SKM-1 (cell line): ENCODE measurements around the gene SEZ6L.

Source experiments
- DNase-seq: peaks from one replicate; lab custom pipeline; 2025; ENCODE audit not compliant: unreplicated experiment; lab: John Stamatoyannopoulos, UW

The SEZ6L gene

DNA sequence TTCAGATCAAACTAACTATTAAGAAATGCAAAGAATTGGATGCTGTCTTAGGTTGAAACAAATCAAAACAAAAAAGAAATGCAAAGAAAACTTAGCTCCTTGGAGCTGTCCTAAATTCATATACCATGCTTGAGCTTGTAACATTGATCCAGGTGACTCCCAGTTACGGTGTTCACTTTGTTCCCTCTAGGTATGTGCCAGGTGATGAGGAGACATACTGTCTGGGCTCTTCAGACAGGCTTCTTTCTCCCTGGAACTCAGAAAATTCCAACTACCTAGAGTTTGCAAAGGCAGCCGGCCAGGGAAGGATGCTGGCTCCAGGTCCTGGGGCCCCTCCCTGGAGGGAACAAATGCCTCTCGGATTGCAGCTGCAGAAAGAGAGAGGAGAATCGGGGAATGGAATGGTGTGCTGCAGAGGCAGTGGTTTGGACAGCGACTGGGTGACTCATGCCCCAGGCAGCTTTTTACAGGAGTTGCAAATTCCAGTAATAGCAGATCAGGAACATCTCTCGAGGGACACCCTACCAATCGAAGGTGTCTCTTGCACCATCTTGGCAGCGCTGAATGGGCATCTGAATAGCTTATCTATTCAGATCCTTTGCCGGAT lies 247.5 kb downstream of the SEZ6L start:
- no peak for DNase-seq

DNA sequence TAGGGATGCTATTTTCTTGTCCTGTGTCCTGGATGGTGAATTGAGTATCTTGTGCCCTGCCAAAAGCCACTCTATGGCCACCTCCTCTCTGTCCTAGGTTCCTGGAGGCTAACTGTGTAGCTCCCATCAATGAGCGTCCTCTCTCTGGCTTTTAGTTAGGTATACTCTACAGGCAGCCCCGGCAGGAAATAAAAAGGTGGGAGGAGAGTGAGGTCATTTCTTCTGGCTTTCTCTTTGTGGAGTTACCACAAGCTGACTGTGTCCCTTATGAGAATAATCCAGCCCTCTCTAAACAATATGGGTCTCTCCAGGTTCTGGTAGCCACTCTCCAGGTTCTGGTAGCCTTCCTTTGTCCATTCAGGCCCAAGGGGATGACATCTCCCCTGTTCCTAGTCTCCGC lies 248.1 kb downstream of the SEZ6L start:
- DNase-seq = no peak

- DNase-seq = no peak
These were observed 249.4 kb downstream of the SEZ6L start for GRCh38 chr22:26418620-26419019.

GRCh38 chr22:26426924-26427323 lies 257.7 kb downstream of the SEZ6L start:
- DNase-seq = no peak

DNA sequence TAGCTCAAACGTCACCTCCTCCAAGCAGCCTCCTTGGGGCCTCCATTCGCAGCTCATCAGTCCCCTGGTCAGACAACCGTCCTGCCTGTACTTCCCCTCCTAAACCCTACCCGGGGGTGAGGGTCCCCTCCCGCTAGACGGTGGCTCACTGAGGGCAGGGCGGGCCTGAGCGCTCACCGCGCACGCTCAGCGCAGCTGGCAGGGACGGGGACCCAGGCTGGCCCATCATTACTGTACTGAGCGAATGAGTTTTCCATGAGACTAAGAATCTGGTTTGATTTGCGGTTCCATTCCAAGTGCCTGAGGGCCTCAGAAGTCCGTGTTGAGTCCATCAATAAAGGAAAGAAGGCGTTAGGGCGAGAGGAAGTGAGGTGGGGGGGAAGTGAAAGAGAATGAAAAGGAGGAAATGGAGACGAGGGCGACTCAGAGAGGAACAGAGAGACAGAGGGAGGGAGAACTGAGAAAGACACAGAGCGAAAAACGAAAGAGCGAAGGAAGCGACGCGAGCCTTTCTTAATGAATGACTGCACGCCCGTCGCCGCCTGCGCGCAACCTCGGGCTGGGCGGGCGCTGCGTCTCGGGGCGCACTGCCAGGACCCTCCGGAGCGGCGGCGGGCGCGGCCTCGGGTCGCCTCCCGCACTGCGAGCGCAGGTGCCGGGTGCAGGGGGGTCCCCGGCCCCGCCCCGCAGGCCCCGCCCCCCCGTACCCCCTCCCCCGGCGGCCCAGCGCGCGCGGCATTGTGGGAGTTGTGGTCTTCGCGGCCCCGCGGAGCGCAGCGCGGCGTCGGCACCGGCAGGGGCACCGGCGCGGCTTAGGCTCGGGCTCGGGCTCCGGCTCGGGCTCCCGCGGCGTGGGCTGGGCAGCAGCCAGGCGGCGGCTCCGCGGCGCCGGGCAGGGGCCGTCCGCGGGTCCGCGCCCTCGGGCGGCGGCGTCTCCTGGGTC lies 259.5 kb downstream of the SEZ6L start, which contains the start of gene ASPHD2:
Gene ASPHD2 (plus strand): TSS at position 746 of the 943 bp plus-strand sequence. CDS start 4,356 bp downstream, outside the sequence.
- DNase-seq = peak; percentile 62

DNA sequence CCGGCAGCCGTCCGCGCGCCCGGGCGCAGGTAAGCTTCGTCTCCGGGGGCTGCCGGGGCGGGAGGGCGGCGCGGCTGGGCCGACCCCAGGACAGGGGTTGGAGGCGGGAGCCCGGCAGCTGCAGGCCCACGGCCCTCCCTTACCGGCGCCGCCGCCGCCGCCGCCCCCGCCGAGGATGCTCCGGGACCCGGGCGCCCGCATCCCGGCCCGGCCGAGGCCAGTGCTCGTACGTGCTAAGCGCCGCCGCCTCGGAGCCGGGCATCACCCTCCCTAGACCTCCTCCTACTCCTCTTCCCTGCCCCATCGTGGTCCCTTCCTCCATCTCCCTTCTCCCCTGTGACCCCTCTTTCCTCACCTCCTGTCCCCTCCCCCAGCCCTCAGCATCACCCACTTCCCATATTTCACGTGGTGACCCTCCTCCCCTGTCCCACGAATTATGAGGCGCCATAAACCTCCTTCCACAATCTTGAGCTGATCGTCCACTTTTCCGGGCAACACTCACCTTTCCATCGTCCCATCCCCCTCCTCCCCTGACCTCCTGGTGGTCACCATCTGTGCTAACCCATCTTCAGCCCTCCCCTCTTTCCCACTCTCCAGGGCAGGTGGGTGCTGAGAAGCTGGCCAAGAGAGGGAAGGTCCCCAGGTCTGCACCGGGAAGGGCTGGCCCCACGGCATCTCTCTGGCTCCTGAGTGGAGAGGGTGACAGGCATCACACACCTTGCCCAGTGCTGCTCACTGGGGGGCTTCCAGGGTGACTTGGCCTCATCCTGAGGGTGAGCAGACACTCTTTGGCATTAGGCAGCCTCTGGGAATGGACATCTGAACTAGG lies 260.4 kb downstream of the SEZ6L start:
- no peak for DNase-seq

- DNase-seq = no peak
These were observed 261.3 kb downstream of the SEZ6L start for GRCh38 chr22:26430600-26430999.

DNA sequence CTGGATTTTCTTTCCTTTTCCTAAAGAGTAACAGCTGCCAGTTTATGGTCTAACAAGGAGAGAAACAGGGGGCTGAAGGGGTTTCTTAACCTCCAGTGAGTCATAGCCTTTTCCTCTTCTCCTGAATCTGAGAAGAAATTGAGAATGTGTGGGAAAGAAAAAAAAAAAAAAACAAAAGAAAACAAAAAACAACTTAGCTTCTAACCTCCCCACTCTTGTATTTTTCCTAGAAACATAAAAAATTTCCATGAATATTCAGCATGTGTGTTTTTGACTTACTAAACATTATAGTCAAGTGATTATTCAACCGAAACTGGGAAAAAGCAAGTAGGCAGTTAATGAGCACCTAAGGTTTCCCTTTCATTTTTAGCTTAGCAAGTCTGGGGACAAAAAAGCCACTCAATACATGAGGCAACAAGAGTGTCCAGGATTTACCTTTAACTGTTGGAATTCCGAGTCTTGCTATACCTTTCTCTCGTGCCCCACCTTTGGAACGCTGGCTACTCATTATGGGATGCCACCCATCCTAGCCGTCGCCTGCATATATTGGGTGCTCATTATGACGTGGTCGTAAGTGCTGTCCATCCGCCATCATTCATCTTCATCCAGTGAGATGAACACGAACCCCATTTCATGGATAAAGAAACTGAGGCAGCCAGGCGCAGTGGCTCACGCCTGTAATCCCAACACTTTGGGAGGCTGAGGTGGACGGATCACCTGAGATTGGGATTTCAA lies 262.2 kb downstream of the SEZ6L start:
- DNase-seq = no peak

DNA sequence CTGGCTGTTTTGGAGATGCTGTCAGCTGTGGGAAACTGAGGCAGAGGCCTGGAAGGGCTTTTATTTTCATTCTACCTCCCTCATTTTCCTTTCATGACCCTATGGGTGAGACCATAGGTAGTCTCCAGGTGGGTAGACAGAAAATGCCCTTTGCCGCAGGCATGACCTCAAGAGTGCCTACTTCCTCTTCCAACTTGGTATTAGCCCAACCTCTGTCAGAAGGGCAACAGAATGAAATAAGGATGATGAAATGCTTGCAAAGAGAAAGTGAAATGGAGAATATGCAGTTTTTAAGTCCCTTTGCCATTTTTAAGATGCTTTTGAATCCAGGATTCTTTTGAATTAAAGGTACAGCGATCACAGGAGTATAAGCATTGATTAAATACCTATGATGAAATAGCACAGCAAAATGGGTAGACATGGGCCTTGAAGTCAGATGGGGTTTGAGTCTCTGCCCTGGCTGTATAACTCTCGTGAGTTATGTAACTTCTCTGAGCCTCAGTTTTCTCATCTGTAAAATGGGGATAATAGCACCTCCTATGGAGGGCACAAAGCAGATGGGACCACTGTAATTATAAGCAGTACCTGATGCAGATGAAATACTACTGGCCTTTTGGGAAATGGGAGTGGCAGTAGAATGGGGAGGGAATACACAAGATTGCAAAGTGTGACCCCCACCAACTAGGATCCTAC lies 263.5 kb downstream of the SEZ6L start:
- peak; percentile 79 for DNase-seq
